Panc1 (cell line): ENCODE results near the gene DLGAP4. TPM values are rescaled to one million over a fixed set of nuclear protein-coding genes. Genes with fewer than 3 reads are reported as not detected.

ENCODE experiments used
- ATAC-seq: fragments of 200-7000 bp; cut with Tn5 transposase; 2 replicates; pipeline ENCODE4 v1.9.1; 2020; ENCODE audit warnings: mild to moderate bottlenecking, moderate library complexity
- BruUV-seq: library from RNA; stranded (reverse); fragments of 400-500 nt; replicated peaks from 2 replicates; lab custom pipeline; 2021; lab: Mats Ljungman, UMichigan
- CTCF ChIA-PET: fragments of 300-600 bp; sonication (Branson Sonifier 250); formaldehyde crosslinking; loops from one replicate; lab custom pipeline; 2022; ENCODE audit warnings: antibody characterized with exemption; lab: Charles Lee
- POLR2A ChIA-PET: fragments of 300-600 bp; sonication (Branson Sonifier 250); formaldehyde crosslinking; loops from one replicate; lab custom pipeline; 2022; ENCODE audit warnings: antibody characterized with exemption; lab: Charles Lee
- DNase-seq: peaks from one replicate; pipeline ENCODE4 v3.0.0-alpha.2; 2010; ENCODE audit warnings: low read depth, low spot score
- H3K27ac ChIP-seq: 2 replicates; pipeline ENCODE4 v1.5.1; 2011; ENCODE audit warnings: mild to moderate bottlenecking, low read length, inconsistent platforms
- H3K27me3 ChIP-seq: fragments of 200-500 bp; sonication (Bioruptor generic); 2 replicates; pipeline ENCODE4 v1.6.0; 2014; ENCODE audit warnings: low read length, inconsistent platforms; ENCODE audit not compliant: control insufficient read depth, insufficient read depth
- H3K36me3 ChIP-seq: fragments of 200-500 bp; sonication (Bioruptor generic); 2 replicates; pipeline ENCODE4 v1.5.1; 2014; ENCODE audit warnings: inconsistent platforms, mild to moderate bottlenecking, low read length, moderate library complexity; ENCODE audit not compliant: control insufficient read depth, insufficient read depth
- H3K4me1 ChIP-seq: 2 replicates; pipeline ENCODE4 v1.5.1; 2011; ENCODE audit warnings: inconsistent platforms, mild to moderate bottlenecking, low read length, moderate library complexity; ENCODE audit not compliant: control insufficient read depth, insufficient read depth
- H3K4me3 ChIP-seq, 2 experiments: 2 replicates each; pipeline ENCODE4 v1.5.1; 2011 to 2012; ENCODE audit warnings: low read depth in 2 of 2, low read length in 2 of 2, mild to moderate bottlenecking in 2 of 2, inconsistent platforms in 1 of 2, moderate library complexity in 1 of 2
- H3K9me3 ChIP-seq: fragments of 200-500 bp; sonication (Bioruptor generic); 2 replicates; pipeline ENCODE4 v1.5.1; 2014; ENCODE audit warnings: low read depth, mild to moderate bottlenecking, inconsistent platforms, low read length, moderate library complexity; ENCODE audit not compliant: control insufficient read depth, insufficient read depth
- POLR2AphosphoS5 ChIP-seq: IDR thresholded peaks from 2 replicates; pipeline ENCODE4 v1.6.1; 2012; ENCODE audit warnings: mild to moderate bottlenecking, low read depth, low read length, moderate library complexity
- REST ChIP-seq, 2 experiments: IDR thresholded peaks; 2 replicates each; pipeline ENCODE4 v1.6.1; 2011 to 2012; ENCODE audit warnings: low read depth in 2 of 2, control low read depth in 1 of 2, low read length in 1 of 2, mild to moderate bottlenecking in 1 of 2, moderate library complexity in 1 of 2; ENCODE audit not compliant: insufficient read depth in 1 of 2
- SIN3A ChIP-seq: IDR thresholded peaks from 2 replicates; pipeline ENCODE4 v1.6.1; 2012; ENCODE audit warnings: low read depth, mild to moderate bottlenecking, low read length, moderate library complexity, borderline replicate concordance; ENCODE audit not compliant: insufficient read depth
- TCF7L2 ChIP-seq: IDR thresholded peaks from 2 replicates; pipeline ENCODE4 v1.6.1; 2011; ENCODE audit warnings: mild to moderate bottlenecking, low read depth, low read length, inconsistent platforms
- in situ Hi-C: cut with HindIII; loops from 2 replicates; pipeline ENCODE4 v1.10.0; 2016; ENCODE audit warnings: low sequenced_read_pairs, low pct_unique_long_range_greater_than_20kb
- intact Hi-C: fragments of 100-400 bp; cut with micrococcal nuclease; formaldehyde crosslinking; loops from one replicate; pipeline ENCODE4 v1.10.0; 2022; ENCODE audit not compliant: unreplicated experiment
- total RNA-seq: library from RNA; stranded (reverse); gene quantifications from one replicate; pipeline ENCODE4 v1.2.1, GENCODE V29; 2021; ENCODE audit not compliant: unreplicated experiment
- TF ChIP-seq, protein P1 (sequence below): fragments of 450-650 bp; IDR thresholded peaks from 2 replicates; pipeline ENCODE4 v1.5.1; 2017; ENCODE audit warnings: mild to moderate bottlenecking

DLGAP4 gene
- total RNA-seq, 1 experiment from 2014 or later = 52.5 TPM

DNA sequence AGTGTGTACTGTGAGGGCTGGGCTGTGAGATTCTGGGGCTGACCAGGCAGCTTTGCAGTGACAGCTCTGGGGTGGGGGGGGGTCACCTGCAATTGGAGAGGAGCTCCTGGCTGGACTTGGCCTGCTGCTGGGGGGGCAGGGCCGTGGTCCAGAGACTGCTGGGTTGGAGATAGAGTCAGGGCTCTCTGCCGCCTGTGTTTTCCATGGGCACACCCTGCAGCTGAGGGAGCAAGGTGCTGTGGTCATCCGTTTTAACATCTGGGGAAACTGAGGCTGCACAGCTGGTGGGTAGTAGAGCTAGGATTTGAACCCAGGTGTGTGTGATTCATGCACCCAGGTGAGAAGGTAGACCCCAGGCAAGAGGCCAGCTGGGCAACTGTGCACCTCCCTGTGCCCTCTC is 7.3 kb downstream of the DLGAP4 start:
- Histone ChIP-seq H3K27me3 (no peaks in the 10 kb centered on the region; the same call in 1 of the 2 replicates), H3K27ac (no peak overlapping the region), H3K4me1 (no peaks in the 10 kb centered on the region), H3K36me3 (no peaks in the 10 kb centered on the region), H3K4me3 (no peak overlapping the region), H3K9me3 (no peaks in the 10 kb centered on the region)
- intact Hi-C loops (no loop called here), in situ Hi-C loops (no loop called here)
- DNase-seq = no peak
- ChIA-PET CTCF (no interaction called here), POLR2A (interaction anchor here (0.7 kb wide), 1 partner anchor 10 kb away, joined by 6 read pairs; no protein-coding TSS in a partner anchor)
- no TSS peak for BruUV-seq
- ATAC-seq = no peak
- no peak for TF ChIP-seq TCF7L2

- no peak overlapping the region for H3K4me3 ChIP-seq
- no peaks in the 10 kb centered on the region; the same call in 1 of the 2 replicates for H3K27me3 ChIP-seq
- TF ChIP-seq REST (IDR thresholded peaks at IDR 0.05; ENCODE audit: insufficient read depth in 1 of 2, low read depth in 2 of 2, low read length in 1 of 2) = no peak
- TF ChIP-seq POLR2AphosphoS5 = no peak
- TF ChIP-seq, protein P1, sequence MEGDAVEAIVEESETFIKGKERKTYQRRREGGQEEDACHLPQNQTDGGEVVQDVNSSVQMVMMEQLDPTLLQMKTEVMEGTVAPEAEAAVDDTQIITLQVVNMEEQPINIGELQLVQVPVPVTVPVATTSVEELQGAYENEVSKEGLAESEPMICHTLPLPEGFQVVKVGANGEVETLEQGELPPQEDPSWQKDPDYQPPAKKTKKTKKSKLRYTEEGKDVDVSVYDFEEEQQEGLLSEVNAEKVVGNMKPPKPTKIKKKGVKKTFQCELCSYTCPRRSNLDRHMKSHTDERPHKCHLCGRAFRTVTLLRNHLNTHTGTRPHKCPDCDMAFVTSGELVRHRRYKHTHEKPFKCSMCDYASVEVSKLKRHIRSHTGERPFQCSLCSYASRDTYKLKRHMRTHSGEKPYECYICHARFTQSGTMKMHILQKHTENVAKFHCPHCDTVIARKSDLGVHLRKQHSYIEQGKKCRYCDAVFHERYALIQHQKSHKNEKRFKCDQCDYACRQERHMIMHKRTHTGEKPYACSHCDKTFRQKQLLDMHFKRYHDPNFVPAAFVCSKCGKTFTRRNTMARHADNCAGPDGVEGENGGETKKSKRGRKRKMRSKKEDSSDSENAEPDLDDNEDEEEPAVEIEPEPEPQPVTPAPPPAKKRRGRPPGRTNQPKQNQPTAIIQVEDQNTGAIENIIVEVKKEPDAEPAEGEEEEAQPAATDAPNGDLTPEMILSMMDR = no peak
- TF ChIP-seq SIN3A = no peak
- TF ChIP-seq TCF7L2 = no peak
- no peak for ATAC-seq
- no peak for DNase-seq
- in situ Hi-C loops (no loop called here), intact Hi-C loops (no loop called here)
- H3K36me3 ChIP-seq = no peaks in the 10 kb centered on the region
- BruUV-seq = no TSS peak
- H3K27ac ChIP-seq = no peak overlapping the region
- CTCF ChIA-PET = no interaction called here
- no peaks in the 10 kb centered on the region for H3K9me3 ChIP-seq
- no peaks in the 10 kb centered on the region for H3K4me1 ChIP-seq
- POLR2A ChIA-PET = no interaction called here
These were observed 7.8 kb downstream of the DLGAP4 start for GRCh38 chr20:36313926-36314325.

DNA sequence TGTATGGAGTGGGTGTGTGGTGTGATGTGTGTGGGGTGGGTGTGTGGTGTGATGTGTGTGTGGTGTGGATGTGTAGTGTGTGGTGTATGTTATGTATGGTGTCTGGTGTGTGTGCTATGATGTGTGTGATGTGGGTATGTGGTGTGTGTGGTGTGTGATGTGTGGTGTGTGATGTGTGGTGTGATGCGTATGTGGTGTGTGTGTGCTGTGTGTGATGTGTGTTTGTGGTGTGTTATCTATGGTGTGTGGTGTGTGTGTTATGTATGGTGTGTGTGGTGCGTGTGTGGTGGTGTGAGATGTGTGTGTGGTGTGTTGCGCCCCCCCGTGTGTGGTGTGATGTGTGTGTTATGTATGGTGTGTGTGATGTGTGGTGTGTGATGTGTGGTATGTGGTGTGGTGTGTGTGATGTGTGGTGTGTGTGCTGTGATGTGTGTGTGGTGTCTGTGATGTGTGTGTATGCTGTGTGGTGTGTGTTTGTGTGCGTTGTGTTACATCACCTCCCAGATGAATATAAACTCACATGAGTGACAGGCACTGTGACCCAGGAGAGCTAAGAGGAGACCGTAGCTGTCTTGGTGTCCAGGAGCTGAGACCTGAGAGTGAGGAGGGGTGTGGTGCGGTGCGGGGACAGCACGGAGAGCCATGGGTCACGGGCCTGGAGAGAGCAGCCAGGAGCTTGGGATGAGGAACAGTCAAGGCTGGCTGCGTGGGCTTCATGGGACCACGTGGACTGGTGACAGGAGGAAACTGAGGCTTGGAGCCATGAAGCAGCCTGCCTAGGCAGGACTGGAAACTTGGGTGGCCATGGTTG is 8.8 kb downstream of the DLGAP4 start:
- Histone ChIP-seq H3K4me1 (no peaks in the 10 kb centered on the region), H3K4me3 (no peak overlapping the region), H3K36me3 (no peaks in the 10 kb centered on the region), H3K27me3 (no peaks in the 10 kb centered on the region), H3K9me3 (no peaks in the 10 kb centered on the region), H3K27ac (no peak overlapping the region)
- intact Hi-C loops (no loop called here), in situ Hi-C loops (no loop called here)
- ATAC-seq (peak; percentile 66; the same call in 1 of the 2 replicates), DNase-seq (no peak)
- no peak for TF ChIP-seq SIN3A
- no peak for TF ChIP-seq REST (IDR thresholded peaks at IDR 0.05; ENCODE audit: insufficient read depth in 1 of 2, low read depth in 2 of 2, low read length in 1 of 2)
- no peak for TF ChIP-seq POLR2AphosphoS5
- TF ChIP-seq, protein P1 = no peak
- TF ChIP-seq TCF7L2 = no peak
- ChIA-PET POLR2A (no interaction called here), CTCF (interaction anchor here (0.5 to 0.7 kb wide), 2 partner anchors 113 to 303 kb away, joined by 3 to 4 read pairs; no protein-coding TSS in a partner anchor)
- no TSS peak for BruUV-seq
